K562 (cell line): ENCODE data around the gene ADCYAP1R1. TPM values are rescaled to one million over a fixed set of nuclear protein-coding genes. Genes with fewer than 3 reads are reported as not detected.

ENCODE experiments used
- ATAC-seq: fragments of 200-7000 bp; cut with Tn5 transposase; 3 replicates; pipeline ENCODE4 v1.9.1; 2020; ENCODE audit warnings: moderate library complexity
- BruUV-seq: library from RNA; stranded (reverse); fragments of 400-500 nt; replicated peaks from 2 replicates; lab custom pipeline; 2021; lab: Mats Ljungman, UMichigan
- CTCF ChIA-PET: fragments of 300-600 bp; formaldehyde crosslinking; extraction: SDS; loops from one replicate; lab custom pipeline; 2021; ENCODE audit warnings: low intra/inter-chr PET ratio; lab: Yijun Ruan, JAX
- POLR2A ChIA-PET: fragments of 300-600, 350-650 bp; sonication (Branson Sonifier 250); formaldehyde crosslinking; extraction: SDS; loops from one replicate; lab custom pipeline; 2021; ENCODE audit warnings: antibody characterized with exemption, inconsistent platforms; lab: Yijun Ruan, JAX
- DNase-seq, 4 experiments: peaks; one replicate each; pipeline versions ENCODE4 v3.0.0 to v3.0.0-alpha.2; 2011 to 2018; ENCODE audit warnings: low spot score in 3 of 4, mixed read lengths in 3 of 4; ENCODE audit errors: extremely low read depth in 1 of 4
- FAIRE-seq: peaks from 2 replicates; lab custom pipeline; 2011; peaks lifted over from hg19 to GRCh38; lab: Jason Lieb, UNC
- H2AFZ ChIP-seq: 2 replicates; pipeline ENCODE4 v1.6.0; 2011; ENCODE audit warnings: low read depth, low read length, control low read depth, inconsistent platforms
- H3K27ac ChIP-seq: fragments of 200-600 bp; 3 replicates; pipeline ENCODE4 v1.8.0; 2011; ENCODE audit warnings: low read depth, mild to moderate bottlenecking, control low read depth, inconsistent platforms, low read length, moderate library complexity, mixed read lengths; ENCODE audit errors: extremely low read depth
- H3K27me3 ChIP-seq, 2 experiments: fragments of 300-600 bp in 1 of 2; 2 replicates in 1 of 2; 3 replicates in 1 of 2; pipeline versions ENCODE4 v1.6.0 to v1.8.0; 2011; ENCODE audit warnings: inconsistent platforms in 2 of 2, low read length in 2 of 2, mild to moderate bottlenecking in 1 of 2, mixed read lengths in 1 of 2, moderate library complexity in 1 of 2; ENCODE audit not compliant: control insufficient read depth in 2 of 2, insufficient read depth in 2 of 2
- H3K36me3 ChIP-seq: fragments of 300-600 bp; 3 replicates; pipeline ENCODE4 v1.8.0; 2011; ENCODE audit warnings: mild to moderate bottlenecking, low read length, inconsistent platforms; ENCODE audit not compliant: control insufficient read depth, insufficient read depth
- H3K4me1 ChIP-seq, 2 experiments: fragments of 200-600 bp in 1 of 2; replicated peaks in 1 of 2; 2 replicates in 1 of 2; 3 replicates in 1 of 2; pipeline versions ENCODE4 v1.5.1 to v1.8.0; 2011; ENCODE audit warnings: inconsistent platforms in 2 of 2, low read length in 2 of 2, mild to moderate bottlenecking in 1 of 2, mixed read lengths in 1 of 2, moderate library complexity in 1 of 2; ENCODE audit not compliant: control insufficient read depth in 2 of 2, insufficient read depth in 2 of 2
- H3K4me2 ChIP-seq: 2 replicates; pipeline ENCODE4 v1.6.1; 2011; ENCODE audit warnings: low read length, control low read depth, inconsistent platforms, mixed read lengths; ENCODE audit not compliant: insufficient read depth
- H3K4me3 ChIP-seq: fragments of 200-600 bp; sonication (generic), shearing (Covaris generic); 2 replicates; pipeline ENCODE4 v1.5.1; 2016; ENCODE audit warnings: control low read depth, inconsistent platforms
- H3K79me2 ChIP-seq: fragments of 200-600 bp; 3 replicates; pipeline ENCODE4 v1.8.0; 2011; ENCODE audit warnings: low read length, inconsistent platforms; ENCODE audit not compliant: control insufficient read depth, insufficient read depth
- H3K9ac ChIP-seq, 2 experiments: 2 replicates each; pipeline versions ENCODE4 v1.6.0 to v1.6.1; 2011; ENCODE audit warnings: low read depth in 2 of 2, low read length in 2 of 2, control low read depth in 1 of 2, inconsistent platforms in 1 of 2, mild to moderate bottlenecking in 1 of 2, mixed read lengths in 1 of 2; ENCODE audit not compliant: insufficient read depth in 1 of 2
- H3K9me1 ChIP-seq: one replicate; pipeline ENCODE4 v1.6.0; 2011; ENCODE audit warnings: inconsistent platforms, mild to moderate bottlenecking, low read length, moderate library complexity; ENCODE audit not compliant: control insufficient read depth, insufficient read depth
- H3K9me3 ChIP-seq: replicated peaks from 2 replicates; pipeline ENCODE4 v1.5.1; 2011; ENCODE audit warnings: low read depth, low read length, inconsistent platforms; ENCODE audit not compliant: control insufficient read depth, insufficient read depth
- H4K20me1 ChIP-seq: replicated peaks from 2 replicates; pipeline ENCODE4 v1.6.1; 2011; ENCODE audit warnings: low read length, inconsistent platforms, mixed read lengths; ENCODE audit not compliant: control insufficient read depth, insufficient read depth
- ARID1B ChIP-seq: fragments of 450-650 bp; IDR thresholded peaks from 2 replicates; pipeline ENCODE4 v1.6.1; 2016; ENCODE audit warnings: antibody characterized with exemption, mild to moderate bottlenecking, inconsistent platforms
- CHAMP1 ChIP-seq: fragments of 450-650 bp; IDR thresholded peaks from 2 replicates; pipeline ENCODE4 v1.6.1; 2016; ENCODE audit warnings: mild to moderate bottlenecking
- E2F6 ChIP-seq, 2 experiments: IDR thresholded peaks; 2 replicates each; pipeline ENCODE4 v1.6.1; 2011; ENCODE audit warnings: borderline replicate concordance in 1 of 2, control low read depth in 1 of 2, low read depth in 1 of 2, low read length in 1 of 2, mild to moderate bottlenecking in 1 of 2, mixed read lengths in 1 of 2, moderate library complexity in 1 of 2; ENCODE audit not compliant: insufficient read depth in 1 of 2, insufficient read length in 1 of 2, poor library complexity in 1 of 2, severe bottlenecking in 1 of 2; ENCODE audit errors: extremely low read depth in 1 of 2
- HDAC8 ChIP-seq: fragments of 450-650 bp; IDR thresholded peaks from 2 replicates; pipeline ENCODE4 v1.6.1; 2016; ENCODE audit warnings: mild to moderate bottlenecking, missing genetic modification characterization, moderate library complexity, missing compliant biosample characterization
- ILK ChIP-seq: fragments of 450-650 bp; IDR thresholded peaks from 2 replicates; pipeline ENCODE4 v1.6.1; 2016; ENCODE audit warnings: missing genetic modification characterization, low read depth, mild to moderate bottlenecking, missing compliant biosample characterization, moderate library complexity, borderline replicate concordance
- RNF219 ChIP-seq: fragments of 250-450 bp; sonication (Bioruptor Pico); IDR thresholded peaks from 2 replicates; pipeline ENCODE4 v1.5.0; 2022; ENCODE audit warnings: mild to moderate bottlenecking
- SMARCA4 ChIP-seq: fragments of 450-650 bp; IDR thresholded peaks from 2 replicates; pipeline ENCODE4 v1.6.1; 2016
- ZC3H11A ChIP-seq: IDR thresholded peaks from 2 replicates; pipeline ENCODE4 v1.6.1; 2012; ENCODE audit warnings: low read depth, low read length, improper control_type of control experiment
- ZFP36 ChIP-seq: fragments of 150-350 bp; IDR thresholded peaks from 2 replicates; pipeline ENCODE4 v1.6.1; 2018; ENCODE audit warnings: low read length, low read depth; ENCODE audit not compliant: partially characterized antibody
- ZNF12 ChIP-seq: sonication (generic); formaldehyde crosslinking; IDR thresholded peaks from 2 replicates; pipeline ENCODE4 v1.4.0; 2020; ENCODE audit warnings: mild to moderate bottlenecking, missing genetic modification reagents
- WGBS: fragments of 100-300 bp; shearing (Covaris generic); methylation state at CpG from one replicate; pipeline ENCODE4 v1.1.6; 2016; ENCODE audit warnings: low coverage, mixed read lengths; ENCODE audit not compliant: insufficient coverage; ENCODE audit errors: missing lambda C conversion rate; 5-methylcytosine and 5-hydroxymethylcytosine counted together
- in situ Hi-C: fragments of 300-500 bp; cut with MboI; formaldehyde crosslinking; loops from 4 replicates; pipeline ENCODE4 v1.15.0; 2018; ENCODE audit warnings: inconsistent platforms, mixed read lengths
- intact Hi-C: fragments of 100-400 bp; cut with micrococcal nuclease; formaldehyde crosslinking; loops from 2 replicates; pipeline ENCODE4 v1.14.2; 2022
- polyA plus RNA-seq, 8 experiments: library from polyadenylated mRNA; depleted of rRNA in 4 of 8; stranded (reverse) in 5 of 8; unstranded in 3 of 8; fragments of >200 nt; fragmentation: Nextera tagmentation in 2 of 8; fragmentation: Illumina TruSeq in 1 of 8; extraction: Ambion mirVana in 2 of 8; extraction: Trizol in 1 of 8; gene quantifications; 2 replicates each; pipeline versions ENCODE4 v1.2.1 to v1.2.3, GENCODE V29; 2011 to 2014; ENCODE audit warnings: inconsistent platforms in 1 of 8, missing spikeins in 1 of 8
- total RNA-seq, 7 experiments: library from RNA; depleted of rRNA in 6 of 7; stranded (reverse); fragments of >200 nt in 6 of 7; fragmentation: Illumina TruSeq in 2 of 7; extraction: Trizol in 2 of 7; gene quantifications; 2 replicates each; pipeline versions ENCODE4 v1.2.1 to v1.2.3, GENCODE V29; 2011 to 2021; ENCODE audit warnings: low replicate concordance in 1 of 7

Gene ADCYAP1R1
- total and polyA plus RNA-seq, 9 of the 15 experiments (the other 6 are each of a cell fraction or from before 2014, with no cell fraction given) = 0.03 to 0.07 TPM; not detected in 7

GRCh38 chr7:31080763-31081162 lies 28.7 kb downstream of the ADCYAP1R1 start:
- H3K27ac ChIP-seq = no peak overlapping the region
- no peak overlapping the region for H3K4me2 ChIP-seq
- H3K9me1 ChIP-seq = no peaks in the 10 kb centered on the region
- BruUV-seq = no TSS peak
- no peaks in the 10 kb centered on the region for H3K4me1 ChIP-seq
- ATAC-seq = no peak
- in situ Hi-C loops = no loop called here
- TF ChIP-seq ZNF12 (CRISPR knock-in tag) (no peak), ZFP36 (peak; percentile 61), ARID1B (no peak)
- TF ChIP-seq, all 486 proteins: peak for 1
- 0% methylated on average over 4 of the region's 6 CpGs for WGBS
- Histone ChIP-seq H3K36me3 (no peaks in the 10 kb centered on the region), H3K27me3 (peaks cover 5 to 63% of the 10 kb centered on the region in 2 experiments; a peak in 4 of 5 replicates), H2AFZ (no peak overlapping the region), H4K20me1 (0 out of 2 replicates have a peak, but pooled peaks cover 8% of the 10 kb centered on the region), H3K9ac (no peak overlapping the region), H3K9me3 (no peaks in the 10 kb centered on the region), H3K4me3 (no peak overlapping the region), H3K79me2 (no peaks in the 10 kb centered on the region)
- intact Hi-C loops = no loop called here
- DNase-seq = no peak
- CTCF ChIA-PET = no interaction called here
- no peak for FAIRE-seq
- POLR2A ChIA-PET = no interaction called here

GRCh38 chr7:31082017-31082416 lies 29.9 kb downstream of the ADCYAP1R1 start:
- no peak overlapping the region for H3K4me2 ChIP-seq
- 0 out of 2 replicates have a peak, but pooled peaks cover 8% of the 10 kb centered on the region for H4K20me1 ChIP-seq
- ChIA-PET POLR2A (interaction anchor here (0.7 kb wide), 1 partner anchor 13 kb away, joined by 6 read pairs; no protein-coding TSS in a partner anchor), CTCF (no interaction called here)
- BruUV-seq = no TSS peak
- H2AFZ ChIP-seq = no peak overlapping the region
- H3K27me3 ChIP-seq = peaks cover 5 to 62% of the 10 kb centered on the region in 2 experiments; a peak in 4 of 5 replicates
- no peaks in the 10 kb centered on the region for H3K79me2 ChIP-seq
- no peak overlapping the region for H3K4me3 ChIP-seq
- H3K36me3 ChIP-seq = no peaks in the 10 kb centered on the region
- H3K27ac ChIP-seq = no peak overlapping the region
- H3K4me1 ChIP-seq = no peaks in the 10 kb centered on the region
- DNase-seq (no peak), ATAC-seq (no peak), FAIRE-seq (no peak)
- 0% methylated on average over 12 of the region's 12 CpGs for WGBS
- H3K9me1 ChIP-seq = no peaks in the 10 kb centered on the region
- in situ Hi-C loops = no loop called here
- no peaks in the 10 kb centered on the region for H3K9me3 ChIP-seq
- intact Hi-C loops = no loop called here
- H3K9ac ChIP-seq = no peak overlapping the region
- no peak for TF ChIP-seq CHAMP1
- no peak for TF ChIP-seq ILK
- no peak for TF ChIP-seq ZC3H11A
- no peak for TF ChIP-seq SMARCA4
- no peak for TF ChIP-seq E2F6 (IDR thresholded peaks at IDR 0.05; ENCODE audit: borderline replicate concordance in 1 of 2, extremely low read depth in 1 of 2, insufficient read depth in 1 of 2, insufficient read length in 1 of 2, low read depth in 1 of 2, low read length in 1 of 2, poor library complexity in 1 of 2, severe bottlenecking in 1 of 2)
- no peak for TF ChIP-seq RNF219 (CRISPR knock-in tag)
- no peak for TF ChIP-seq HDAC8
